ENCODE data around the gene ZMYND10.
A peak's percentile ranks its signal among the peaks of the same experiment; 100 is the strongest.

ZMYND10 gene

GRCh38 chr3:50294089-50294488 is 51.4 kb downstream of the ZMYND10 start:
- TF ChIP-seq CTCF (IDR thresholded peaks at IDR 0.05; ENCODE audit: low read depth, low read length, poor library complexity, severe bottlenecking) (no peak), EZH2phosphoT487 (IDR thresholded peaks at IDR 0.05; ENCODE audit: borderline replicate concordance, low read length) (no peak)

GRCh38 chr3:50293079-50293801 is 52.3 kb downstream of the ZMYND10 start:
- H3K27me3 ChIP-seq (ENCODE audit: control insufficient read depth, low read length), result no peaks in the 10 kb centered on the region
- peak overlapping the region; percentile 82 for H3K4me2 ChIP-seq (ENCODE audit: low read length)
- peak overlapping the region; percentile 96 for H3K4me3 ChIP-seq (ENCODE audit: low read length)
- TF ChIP-seq EZH2phosphoT487 (IDR thresholded peaks at IDR 0.05; ENCODE audit: borderline replicate concordance, low read length) (no peak), CTCF (IDR thresholded peaks at IDR 0.05; ENCODE audit: low read depth, low read length, poor library complexity, severe bottlenecking) (no peak)
- peaks cover 19% of the 10 kb centered on the region for H3K4me1 ChIP-seq (ENCODE audit: control insufficient read depth, low read length)
- no peaks in the 10 kb centered on the region for H3K9me2 ChIP-seq (replicated peaks; ENCODE audit: control insufficient read depth, low read length)
- H3K9me3 ChIP-seq (ENCODE audit: control insufficient read depth, insufficient read depth, low read length), result no peaks in the 10 kb centered on the region
- peaks cover 33% of the 10 kb centered on the region for H3K79me2 ChIP-seq (ENCODE audit: control insufficient read depth, low read length)
- H4K20me1 ChIP-seq (ENCODE audit: control insufficient read depth, insufficient read depth, low read depth, low read length), result no peaks in the 10 kb centered on the region
- no peaks in the 10 kb centered on the region for H3F3A ChIP-seq (ENCODE audit: control insufficient read depth, insufficient read depth)
- H3K27ac ChIP-seq (ENCODE audit: low read depth, low read length), result peak overlapping the region; percentile 8; the same call in 1 of the 2 replicates
- H3K36me3 ChIP-seq (ENCODE audit: control insufficient read depth, low read length), result peaks cover 34% of the 10 kb centered on the region

More at GRCh38 chr3:50294089-50294488, 51.4 kb downstream of the ZMYND10 start:
- no peaks in the 10 kb centered on the region for H3K9me2 ChIP-seq (replicated peaks; ENCODE audit: control insufficient read depth, low read length)
- peaks cover 25% of the 10 kb centered on the region for H3K36me3 ChIP-seq (ENCODE audit: control insufficient read depth, low read length)
- H3K27ac ChIP-seq (ENCODE audit: low read depth, low read length), result no peak overlapping the region
- peaks cover 34% of the 10 kb centered on the region for H3K79me2 ChIP-seq (ENCODE audit: control insufficient read depth, low read length)
- no peaks in the 10 kb centered on the region for H3K27me3 ChIP-seq (ENCODE audit: control insufficient read depth, low read length)
- H3F3A ChIP-seq (ENCODE audit: control insufficient read depth, insufficient read depth), result no peaks in the 10 kb centered on the region
- no peak overlapping the region for H3K4me2 ChIP-seq (ENCODE audit: low read length)
- H3K9me3 ChIP-seq (ENCODE audit: control insufficient read depth, insufficient read depth, low read length), result no peaks in the 10 kb centered on the region
- peaks cover 23% of the 10 kb centered on the region for H3K4me1 ChIP-seq (ENCODE audit: control insufficient read depth, low read length)
- H4K20me1 ChIP-seq (ENCODE audit: control insufficient read depth, insufficient read depth, low read depth, low read length), result no peaks in the 10 kb centered on the region
- H3K4me3 ChIP-seq (ENCODE audit: low read length), result no peak overlapping the region

GRCh38 chr3:50292159-50293078 is 53.1 kb downstream of the ZMYND10 start, which contains the start of gene IFRD2:
Gene IFRD2, minus strand, starts transcription at chr3:50292429. Its CDS starts 155 bp downstream, at chr3:50292274.
- H3K36me3 ChIP-seq (ENCODE audit: control insufficient read depth, low read length), result peaks cover 41% of the 10 kb centered on the region
- no peaks in the 10 kb centered on the region for H3F3A ChIP-seq (ENCODE audit: control insufficient read depth, insufficient read depth)
- H3K9me2 ChIP-seq (replicated peaks; ENCODE audit: control insufficient read depth, low read length), result no peaks in the 10 kb centered on the region
- H4K20me1 ChIP-seq (ENCODE audit: control insufficient read depth, insufficient read depth, low read depth, low read length), result no peaks in the 10 kb centered on the region
- H3K27me3 ChIP-seq (ENCODE audit: control insufficient read depth, low read length), result no peaks in the 10 kb centered on the region
- no peaks in the 10 kb centered on the region for H3K9me3 ChIP-seq (ENCODE audit: control insufficient read depth, insufficient read depth, low read length)
- peak within 1 kb of the TSS; percentile 42 for H3K27ac ChIP-seq (ENCODE audit: low read depth, low read length)
- peaks cover 16% of the 10 kb centered on the region for H3K4me1 ChIP-seq (ENCODE audit: control insufficient read depth, low read length)
- peak within 1 kb of the TSS; percentile 82 for H3K4me2 ChIP-seq (ENCODE audit: low read length)
- peaks cover 32% of the 10 kb centered on the region for H3K79me2 ChIP-seq (ENCODE audit: control insufficient read depth, low read length)
- no peak for TF ChIP-seq EZH2phosphoT487 (IDR thresholded peaks at IDR 0.05; ENCODE audit: borderline replicate concordance, low read length)
- TF ChIP-seq CTCF (IDR thresholded peaks at IDR 0.05; ENCODE audit: low read depth, low read length, poor library complexity, severe bottlenecking), result no peak
- H3K4me3 ChIP-seq (ENCODE audit: low read length), result peak within 1 kb of the TSS; percentile 96
